ENCODE data around the gene CCNQ.

The CCNQ gene

GRCh38 chrX:153539171-153539978 lies 59.6 kb downstream of the CCNQ start:
- DNase-seq (ENCODE audit: low read depth), result no peak

GRCh38 chrX:153538424-153538823 lies 60.5 kb downstream of the CCNQ start:
- no peak for DNase-seq (ENCODE audit: low read depth)

Measured in GM04503 (cell line).